HCT116 (cell line): ENCODE results near the gene BLNK. TPM values are rescaled to one million over a fixed set of nuclear protein-coding genes. Genes with fewer than 3 reads are reported as not detected.

Experiments
- ATAC-seq: fragments of 200-7000 bp; cut with Tn5 transposase; 2 replicates; pipeline ENCODE4 v1.9.1; 2020; ENCODE audit warnings: mild to moderate bottlenecking, moderate library complexity
- BruUV-seq: library from RNA; stranded (reverse); fragments of 400-500 nt; replicated peaks from 2 replicates; lab custom pipeline; 2021; lab: Mats Ljungman, UMichigan
- CTCF ChIA-PET: fragments of 300-600 bp; sonication (Branson Sonifier 250); formaldehyde crosslinking; loops from one replicate; lab custom pipeline; 2021; ENCODE audit warnings: antibody characterized with exemption; lab: Charles Lee
- POLR2A ChIA-PET: fragments of 300-600, 350-600 bp; sonication (Branson Sonifier 250); formaldehyde crosslinking; loops from one replicate; lab custom pipeline; 2021; ENCODE audit warnings: antibody characterized with exemption; lab: Charles Lee
- RAD21 ChIA-PET, 2 experiments: fragments of 300-600 bp; sonication (Branson Sonifier 250); formaldehyde crosslinking; loops; one replicate each; lab custom pipeline; 2023; ENCODE audit warnings: low total read pairs in 2 of 2; ENCODE audit not compliant: uncharacterized antibody in 2 of 2, unreplicated experiment in 2 of 2, low non-redundant PET in 1 of 2; lab: Charles Lee
- DNase-seq: peaks from one replicate; pipeline ENCODE4 v3.0.0-alpha.2; 2010; ENCODE audit warnings: low read depth, low spot score
- H2AFZ ChIP-seq: fragments of 200-600 bp; shearing (Covaris generic), sonication (generic); 2 replicates; pipeline ENCODE4 v1.6.1; 2017; ENCODE audit warnings: low read depth, mixed run types, mixed read lengths, antibody characterized with exemption, low read length; ENCODE audit not compliant: poor library complexity, severe bottlenecking
- H3K27ac ChIP-seq: 2 replicates; pipeline ENCODE4 v1.5.1; 2012; ENCODE audit warnings: low read depth, low read length
- H3K27me3 ChIP-seq: fragments of 200-600 bp; sonication (generic); 2 replicates; pipeline ENCODE4 v1.6.1; 2016; ENCODE audit warnings: mixed run types, low read length, mixed read lengths; ENCODE audit not compliant: insufficient read depth
- H3K36me3 ChIP-seq, 2 experiments: fragments of 200-500 bp in 1 of 2; fragments of 200-600 bp in 1 of 2; sonication (Bioruptor generic) in 1 of 2; sonication (generic) in 1 of 2; 2 replicates each; pipeline versions ENCODE4 v1.5.1 to v1.6.1; 2014 to 2016; ENCODE audit warnings: low read length in 2 of 2, inconsistent platforms in 1 of 2, mixed read lengths in 1 of 2, mixed run types in 1 of 2; ENCODE audit not compliant: insufficient read depth in 2 of 2, control insufficient read depth in 1 of 2
- H3K4me1 ChIP-seq, 2 experiments: fragments of 200-600 bp in 1 of 2; sonication (generic) in 1 of 2; 2 replicates each; pipeline versions ENCODE4 v1.5.1 to v1.6.1; 2012 to 2017; ENCODE audit warnings: low read length in 2 of 2, inconsistent platforms in 1 of 2, mild to moderate bottlenecking in 1 of 2, mixed read lengths in 1 of 2, mixed run types in 1 of 2, moderate library complexity in 1 of 2; ENCODE audit not compliant: insufficient read depth in 2 of 2, control insufficient read depth in 1 of 2
- H3K4me2 ChIP-seq: fragments of 200-600 bp; sonication (generic); 2 replicates; pipeline ENCODE4 v1.6.1; 2017; ENCODE audit warnings: mixed run types, low read length, mixed read lengths
- H3K4me3 ChIP-seq, 2 experiments: fragments of 200-600 bp in 1 of 2; sonication (generic) in 1 of 2; replicated peaks in 1 of 2; 2 replicates each; pipeline ENCODE4 v1.5.1; 2011 to 2016; ENCODE audit warnings: low read length in 2 of 2, control low read depth in 1 of 2, low read depth in 1 of 2, mild to moderate bottlenecking in 1 of 2, mixed read lengths in 1 of 2, mixed run types in 1 of 2
- H3K79me2 ChIP-seq: fragments of 200-600 bp; sonication (generic); 2 replicates; pipeline ENCODE4 v1.6.1; 2017; ENCODE audit warnings: mild to moderate bottlenecking, mixed run types, low read length, moderate library complexity, mixed read lengths; ENCODE audit not compliant: insufficient read depth
- H3K9ac ChIP-seq: fragments of 200-600 bp; sonication (generic); 2 replicates; pipeline ENCODE4 v1.6.1; 2016; ENCODE audit warnings: low read length, mixed read lengths
- H3K9me2 ChIP-seq: fragments of 200-600 bp; sonication (generic), shearing (Covaris generic); 2 replicates; pipeline ENCODE4 v1.6.1; 2017; ENCODE audit warnings: mixed run types, mild to moderate bottlenecking, moderate library complexity; ENCODE audit not compliant: insufficient read depth
- H3K9me3 ChIP-seq, 2 experiments: fragments of 200-500 bp in 1 of 2; fragments of 200-600 bp in 1 of 2; sonication (Bioruptor generic) in 1 of 2; sonication (generic) in 1 of 2; 2 replicates each; pipeline ENCODE4 v1.6.1; 2014 to 2017; ENCODE audit warnings: low read length in 2 of 2, mixed read lengths in 2 of 2, inconsistent platforms in 1 of 2, low read depth in 1 of 2, mild to moderate bottlenecking in 1 of 2, mixed run types in 1 of 2, moderate library complexity in 1 of 2; ENCODE audit not compliant: control insufficient read depth in 1 of 2, insufficient read depth in 1 of 2
- H4K20me1 ChIP-seq: fragments of 200-600 bp; sonication (generic), shearing (Covaris generic); 2 replicates; pipeline ENCODE4 v1.6.1; 2017; ENCODE audit warnings: mixed run types, mild to moderate bottlenecking, moderate library complexity; ENCODE audit not compliant: insufficient read depth
- CBX3 ChIP-seq: IDR thresholded peaks from 2 replicates; pipeline ENCODE4 v1.6.1; 2012; ENCODE audit warnings: low read depth
- CTCF ChIP-seq, 3 experiments: fragments of 200-600 bp in 1 of 3; sonication (generic) in 1 of 3; IDR thresholded peaks in 2 of 3; conservative IDR thresholded peaks in 1 of 3; 2 replicates each; pipeline ENCODE4 v1.5.1; 2012 to 2017; ENCODE audit warnings: low read depth in 2 of 3, low read length in 2 of 3, antibody characterized with exemption in 1 of 3, borderline replicate concordance in 1 of 3, control low read depth in 1 of 3, mild to moderate bottlenecking in 1 of 3, mixed read lengths in 1 of 3, mixed run types in 1 of 3, moderate library complexity in 1 of 3; ENCODE audit not compliant: insufficient read depth in 1 of 3
- ELF1 ChIP-seq: IDR thresholded peaks from 2 replicates; pipeline ENCODE4 v1.6.1; 2012; ENCODE audit warnings: low read depth, borderline replicate concordance
- EZH2phosphoT487 ChIP-seq: fragments of 200-600 bp; IDR thresholded peaks from 2 replicates; pipeline ENCODE4 v1.6.1; 2018; ENCODE audit warnings: antibody characterized with exemption, borderline replicate concordance
- JUND ChIP-seq: IDR thresholded peaks from 2 replicates; pipeline ENCODE4 v1.6.1; 2012
- RAD21 ChIP-seq: IDR thresholded peaks from 2 replicates; pipeline ENCODE4 v1.6.1; 2012; ENCODE audit warnings: low read depth, mild to moderate bottlenecking
- SIN3A ChIP-seq: IDR thresholded peaks from 2 replicates; pipeline ENCODE4 v1.6.1; 2012; ENCODE audit warnings: low read depth
- SP1 ChIP-seq: IDR thresholded peaks from 2 replicates; pipeline ENCODE4 v1.6.1; 2012; ENCODE audit warnings: low read depth
- TCF7L2 ChIP-seq: IDR thresholded peaks from 2 replicates; pipeline ENCODE4 v1.7.0; 2011; ENCODE audit warnings: borderline replicate concordance, inconsistent platforms; ENCODE audit not compliant: insufficient read depth, insufficient read length; ENCODE audit errors: extremely low read depth
- ZFX ChIP-seq: fragments of 450-650 bp; IDR thresholded peaks from 2 replicates; pipeline ENCODE4 v1.6.1; 2017
- intact Hi-C: fragments of 100-400 bp; cut with micrococcal nuclease; formaldehyde crosslinking; loops from 2 replicates; pipeline ENCODE4 v1.10.0; 2022
- total RNA-seq: library from RNA; stranded (reverse); gene quantifications from one replicate; pipeline ENCODE4 v1.2.1, GENCODE V29; 2021; ENCODE audit not compliant: unreplicated experiment
- TF ChIP-seq, protein P1 (sequence below): IDR thresholded peaks from 2 replicates; pipeline ENCODE4 v1.6.1; 2012; ENCODE audit warnings: low read depth
- TF ChIP-seq, protein P2 (sequence below): IDR thresholded peaks from 2 replicates; pipeline ENCODE4 v1.6.1; 2012
- TF ChIP-seq, protein P3 (sequence below): IDR thresholded peaks from 2 replicates; pipeline ENCODE4 v1.6.1; 2011; ENCODE audit warnings: mild to moderate bottlenecking, low read length, moderate library complexity; ENCODE audit not compliant: insufficient replicate concordance; ENCODE audit errors: extremely low read depth

BLNK gene
- total RNA-seq, 1 experiment from 2014 or later: 0.59 TPM

- H3K9ac ChIP-seq: no peak overlapping the region
- ChIA-PET CTCF (interaction anchor here (1.4 to 1.8 kb wide), 7 partner anchors 10 to 213 kb away, joined by 7 to 70 read pairs (median 13); no protein-coding TSS in a partner anchor), POLR2A (no interaction called here), RAD21 (no interaction called here)
- H3K9me3 ChIP-seq: no peaks in the 10 kb centered on the region
- no peaks in the 10 kb centered on the region for H3K79me2 ChIP-seq
- no peaks in the 10 kb centered on the region for H3K27me3 ChIP-seq
- no peak for ATAC-seq
- no peak overlapping the region for H3K4me2 ChIP-seq
- TF ChIP-seq CBX3 (no peak), EZH2phosphoT487 (no peak), JUND (no peak), SIN3A (no peak), CTCF (IDR thresholded peaks at IDR 0.05 in 2 of 3, conservative IDR thresholded peaks at IDR 0.05 in 1 of 3; ENCODE audit: borderline replicate concordance in 1 of 3, insufficient read depth in 1 of 3, low read depth in 2 of 3, low read length in 2 of 3) (no peak), SP1 (no peak), ZFX (no peak), ELF1 (no peak), TCF7L2 (no peak), RAD21 (no peak)
- TF ChIP-seq, protein P1, sequence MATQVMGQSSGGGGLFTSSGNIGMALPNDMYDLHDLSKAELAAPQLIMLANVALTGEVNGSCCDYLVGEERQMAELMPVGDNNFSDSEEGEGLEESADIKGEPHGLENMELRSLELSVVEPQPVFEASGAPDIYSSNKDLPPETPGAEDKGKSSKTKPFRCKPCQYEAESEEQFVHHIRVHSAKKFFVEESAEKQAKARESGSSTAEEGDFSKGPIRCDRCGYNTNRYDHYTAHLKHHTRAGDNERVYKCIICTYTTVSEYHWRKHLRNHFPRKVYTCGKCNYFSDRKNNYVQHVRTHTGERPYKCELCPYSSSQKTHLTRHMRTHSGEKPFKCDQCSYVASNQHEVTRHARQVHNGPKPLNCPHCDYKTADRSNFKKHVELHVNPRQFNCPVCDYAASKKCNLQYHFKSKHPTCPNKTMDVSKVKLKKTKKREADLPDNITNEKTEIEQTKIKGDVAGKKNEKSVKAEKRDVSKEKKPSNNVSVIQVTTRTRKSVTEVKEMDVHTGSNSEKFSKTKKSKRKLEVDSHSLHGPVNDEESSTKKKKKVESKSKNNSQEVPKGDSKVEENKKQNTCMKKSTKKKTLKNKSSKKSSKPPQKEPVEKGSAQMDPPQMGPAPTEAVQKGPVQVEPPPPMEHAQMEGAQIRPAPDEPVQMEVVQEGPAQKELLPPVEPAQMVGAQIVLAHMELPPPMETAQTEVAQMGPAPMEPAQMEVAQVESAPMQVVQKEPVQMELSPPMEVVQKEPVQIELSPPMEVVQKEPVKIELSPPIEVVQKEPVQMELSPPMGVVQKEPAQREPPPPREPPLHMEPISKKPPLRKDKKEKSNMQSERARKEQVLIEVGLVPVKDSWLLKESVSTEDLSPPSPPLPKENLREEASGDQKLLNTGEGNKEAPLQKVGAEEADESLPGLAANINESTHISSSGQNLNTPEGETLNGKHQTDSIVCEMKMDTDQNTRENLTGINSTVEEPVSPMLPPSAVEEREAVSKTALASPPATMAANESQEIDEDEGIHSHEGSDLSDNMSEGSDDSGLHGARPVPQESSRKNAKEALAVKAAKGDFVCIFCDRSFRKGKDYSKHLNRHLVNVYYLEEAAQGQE: no peak
- TF ChIP-seq, protein P2, sequence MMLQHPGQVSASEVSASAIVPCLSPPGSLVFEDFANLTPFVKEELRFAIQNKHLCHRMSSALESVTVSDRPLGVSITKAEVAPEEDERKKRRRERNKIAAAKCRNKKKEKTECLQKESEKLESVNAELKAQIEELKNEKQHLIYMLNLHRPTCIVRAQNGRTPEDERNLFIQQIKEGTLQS: no peak
- TF ChIP-seq, protein P3, sequence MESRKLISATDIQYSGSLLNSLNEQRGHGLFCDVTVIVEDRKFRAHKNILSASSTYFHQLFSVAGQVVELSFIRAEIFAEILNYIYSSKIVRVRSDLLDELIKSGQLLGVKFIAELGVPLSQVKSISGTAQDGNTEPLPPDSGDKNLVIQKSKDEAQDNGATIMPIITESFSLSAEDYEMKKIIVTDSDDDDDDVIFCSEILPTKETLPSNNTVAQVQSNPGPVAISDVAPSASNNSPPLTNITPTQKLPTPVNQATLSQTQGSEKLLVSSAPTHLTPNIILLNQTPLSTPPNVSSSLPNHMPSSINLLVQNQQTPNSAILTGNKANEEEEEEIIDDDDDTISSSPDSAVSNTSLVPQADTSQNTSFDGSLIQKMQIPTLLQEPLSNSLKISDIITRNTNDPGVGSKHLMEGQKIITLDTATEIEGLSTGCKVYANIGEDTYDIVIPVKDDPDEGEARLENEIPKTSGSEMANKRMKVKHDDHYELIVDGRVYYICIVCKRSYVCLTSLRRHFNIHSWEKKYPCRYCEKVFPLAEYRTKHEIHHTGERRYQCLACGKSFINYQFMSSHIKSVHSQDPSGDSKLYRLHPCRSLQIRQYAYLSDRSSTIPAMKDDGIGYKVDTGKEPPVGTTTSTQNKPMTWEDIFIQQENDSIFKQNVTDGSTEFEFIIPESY: no peak
- no peaks in the 10 kb centered on the region for H3K9me2 ChIP-seq
- H3K4me3 ChIP-seq: no peak overlapping the region
- no TSS peak for BruUV-seq
- H2AFZ ChIP-seq: no peak overlapping the region
- no peaks in the 10 kb centered on the region for H3K36me3 ChIP-seq
- no peaks in the 10 kb centered on the region for H4K20me1 ChIP-seq
- DNase-seq: no peak
- H3K4me1 ChIP-seq: no peaks in the 10 kb centered on the region
- intact Hi-C loops: no loop called here
- no peak overlapping the region for H3K27ac ChIP-seq
These were observed 40.8 kb downstream of the BLNK start for GRCh38 chr10:96230527-96230926.
